IMR-90 (cell line): ENCODE results near the gene STIM1. TPM values are rescaled to one million over a fixed set of nuclear protein-coding genes. Genes with fewer than 3 reads are reported as not detected.
A peak's percentile ranks its signal among the peaks of the same experiment; 100 is the strongest.

Source experiments
- ATAC-seq: fragments of 200-7000 bp; cut with Tn5 transposase; 2 replicates; pipeline ENCODE4 v1.9.1; 2020; ENCODE audit warnings: low read depth, mild to moderate bottlenecking, moderate library complexity
- BruUV-seq: library from RNA; stranded (reverse); fragments of 400-500 nt; replicated peaks from 2 replicates; lab custom pipeline; 2021; lab: Mats Ljungman, UMichigan
- CTCF ChIA-PET: fragments of 300-600 bp; formaldehyde crosslinking; extraction: SDS; loops from one replicate; lab custom pipeline; 2021; ENCODE audit warnings: antibody characterized with exemption; lab: Yijun Ruan, JAX
- POLR2A ChIA-PET: fragments of 300-600 bp; sonication (Branson Sonifier 250); formaldehyde crosslinking; loops from one replicate; lab custom pipeline; 2022; ENCODE audit warnings: antibody characterized with exemption; ENCODE audit not compliant: unreplicated experiment; lab: Charles Lee
- DNase-seq: peaks from one replicate; pipeline ENCODE4 v3.0.0; 2013
- H2AFZ ChIP-seq: replicated peaks from 2 replicates; pipeline ENCODE3; 2013; ENCODE audit warnings: low read length, mild to moderate bottlenecking; ENCODE audit not compliant: poor library complexity
- H2AK5ac ChIP-seq: 2 replicates; pipeline ENCODE4 v1.6.1; 2013; ENCODE audit warnings: low read depth, low read length, inconsistent platforms
- H2AK9ac ChIP-seq: replicated peaks from 2 replicates; pipeline ENCODE3; 2013; ENCODE audit warnings: mild to moderate bottlenecking, low read depth, low read length, moderate library complexity; ENCODE audit not compliant: poor library complexity
- H2BK120ac ChIP-seq: 2 replicates; pipeline ENCODE4 v1.6.1; 2013; ENCODE audit warnings: low read depth, low read length, inconsistent platforms
- H2BK15ac ChIP-seq: 3 replicates; pipeline ENCODE4 v1.6.1; 2013; ENCODE audit warnings: low read depth, low read length, inconsistent platforms
- H2BK20ac ChIP-seq: 2 replicates; pipeline ENCODE4 v1.6.1; 2013; ENCODE audit warnings: low read depth, mild to moderate bottlenecking, inconsistent platforms, low read length, moderate library complexity
- H2BK5ac ChIP-seq: 2 replicates; pipeline ENCODE4 v1.6.1; 2013; ENCODE audit warnings: mild to moderate bottlenecking, low read depth, low read length, inconsistent platforms; ENCODE audit not compliant: poor library complexity, severe bottlenecking
- H3K14ac ChIP-seq: replicated peaks from 2 replicates; pipeline ENCODE4 v1.6.1; 2013; ENCODE audit warnings: low read depth, low read length, inconsistent platforms
- H3K18ac ChIP-seq: 2 replicates; pipeline ENCODE4 v1.6.1; 2013; ENCODE audit warnings: low read depth, low read length, control low read depth
- H3K23ac ChIP-seq: 2 replicates; pipeline ENCODE4 v1.6.1; 2013; ENCODE audit warnings: low read depth, low read length, inconsistent platforms
- H3K27ac ChIP-seq: 2 replicates; pipeline ENCODE4 v1.5.1; 2013; ENCODE audit warnings: mild to moderate bottlenecking, control low read depth, low read length; ENCODE audit not compliant: insufficient read depth
- H3K27me3 ChIP-seq: 2 replicates; pipeline ENCODE4 v1.6.1; 2013; ENCODE audit warnings: low read length; ENCODE audit not compliant: control insufficient read depth, insufficient read depth
- H3K36me3 ChIP-seq: 2 replicates; pipeline ENCODE4 v1.6.1; 2013; ENCODE audit warnings: low read length, mixed read lengths; ENCODE audit not compliant: control insufficient read depth, insufficient read depth
- H3K4ac ChIP-seq: 2 replicates; pipeline ENCODE4 v1.6.1; 2013; ENCODE audit warnings: low read depth, low read length, inconsistent platforms
- H3K4me1 ChIP-seq: 2 replicates; pipeline ENCODE4 v1.6.1; 2013; ENCODE audit warnings: low read length, mixed read lengths; ENCODE audit not compliant: control insufficient read depth, insufficient read depth
- H3K4me2 ChIP-seq: 2 replicates; pipeline ENCODE4 v1.6.1; 2013; ENCODE audit warnings: low read depth, mild to moderate bottlenecking, control low read depth, low read length, moderate library complexity
- H3K4me3 ChIP-seq: 2 replicates; pipeline ENCODE4 v1.5.1; 2013; ENCODE audit warnings: low read depth, mild to moderate bottlenecking, control low read depth, low read length, moderate library complexity; ENCODE audit not compliant: insufficient read depth
- H3K56ac ChIP-seq: 2 replicates; pipeline ENCODE4 v1.6.1; 2013; ENCODE audit warnings: low read length, inconsistent platforms; ENCODE audit not compliant: insufficient read depth; ENCODE audit errors: extremely low read depth
- H3K79me1 ChIP-seq, 2 experiments: 2 replicates each; pipeline ENCODE4 v1.6.1; 2013; ENCODE audit warnings: low read length in 2 of 2, inconsistent platforms in 1 of 2, low read depth in 1 of 2
- H3K9ac ChIP-seq: 2 replicates; pipeline ENCODE4 v1.6.1; 2013; ENCODE audit warnings: low read depth, low read length, control low read depth
- H3K9me1 ChIP-seq: 2 replicates; pipeline ENCODE4 v1.6.1; 2013; ENCODE audit warnings: low read length, inconsistent platforms; ENCODE audit not compliant: insufficient read depth
- H3K9me3 ChIP-seq: 2 replicates; pipeline ENCODE4 v1.6.1; 2013; ENCODE audit warnings: low read length; ENCODE audit not compliant: control insufficient read depth, insufficient read depth
- H4K20me1 ChIP-seq: 2 replicates; pipeline ENCODE4 v1.6.1; 2013; ENCODE audit warnings: low read length, inconsistent platforms; ENCODE audit not compliant: insufficient read depth
- H4K5ac ChIP-seq: 2 replicates; pipeline ENCODE4 v1.6.1; 2013; ENCODE audit warnings: mild to moderate bottlenecking, low read depth, low read length, control low read depth
- H4K8ac ChIP-seq, 2 experiments: 2 replicates each; pipeline ENCODE4 v1.6.1; 2013; ENCODE audit warnings: low read depth in 2 of 2, low read length in 2 of 2, control low read depth in 1 of 2, inconsistent platforms in 1 of 2
- H4K91ac ChIP-seq: 2 replicates; pipeline ENCODE4 v1.6.1; 2013; ENCODE audit warnings: low read depth, low read length, inconsistent platforms; ENCODE audit not compliant: insufficient read depth
- CTCF ChIP-seq: conservative IDR thresholded peaks from 2 replicates; pipeline ENCODE4 v1.5.1; 2012; ENCODE audit warnings: mild to moderate bottlenecking, low read depth, low read length, improper control_type of control experiment
- ELK1 ChIP-seq: fragments of 150-350 bp; IDR thresholded peaks from 2 replicates; pipeline ENCODE4 v1.6.1; 2016; ENCODE audit warnings: low read depth, mild to moderate bottlenecking, low read length, moderate library complexity, borderline replicate concordance
- FOS ChIP-seq: fragments of 150-350 bp; IDR thresholded peaks from 2 replicates; pipeline ENCODE4 v1.6.1; 2016; ENCODE audit warnings: low read depth, low read length
- NFE2L2 ChIP-seq: fragments of 150-350 bp; IDR thresholded peaks from 2 replicates; pipeline ENCODE4 v1.6.1; 2016; ENCODE audit warnings: low read depth, mild to moderate bottlenecking, low read length
- RAD21 ChIP-seq: IDR thresholded peaks from 2 replicates; pipeline ENCODE4 v1.6.1; 2012; ENCODE audit warnings: low read length, improper control_type of control experiment
- SMC3 ChIP-seq: fragments of 150-350 bp; IDR thresholded peaks from 2 replicates; pipeline ENCODE4 v1.6.1; 2016; ENCODE audit warnings: low read depth, mild to moderate bottlenecking, antibody characterized with exemption, low read length, moderate library complexity
- WGBS, 2 experiments: methylation state at CpG; one replicate each; pipeline versions ENCODE4 v1.1.5 to v1.1.7; 2013; ENCODE audit warnings: missing lambda C conversion rate in 2 of 2; ENCODE audit not compliant: insufficient read length in 1 of 2; ENCODE audit errors: extremely low coverage in 2 of 2; 5-methylcytosine and 5-hydroxymethylcytosine counted together
- dilution Hi-C: fragments of 300-500 bp; cut with HindIII; formaldehyde crosslinking; loops from one replicate; pipeline ENCODE4 v1.14.3; 2018; ENCODE audit warnings: low sequenced_read_pairs; ENCODE audit not compliant: unreplicated experiment
- in situ Hi-C: fragments of 300-500 bp; cut with MboI; formaldehyde crosslinking; loops from 3 replicates; pipeline ENCODE4 v1.14.3; 2019; ENCODE audit warnings: low sequenced_read_pairs, inconsistent platforms, mixed read lengths
- intact Hi-C: fragments of 100-400 bp; cut with micrococcal nuclease; formaldehyde crosslinking; loops from 2 replicates; pipeline ENCODE4 v1.10.0; 2022
- polyA plus RNA-seq, 3 experiments: library from polyadenylated mRNA; depleted of rRNA; stranded (reverse); fragments of >200 nt; gene quantifications; 2 replicates each; pipeline ENCODE4 v1.2.3, GENCODE V29; 2012; ENCODE audit warnings: low replicate concordance in 1 of 3
- total RNA-seq: library from RNA; depleted of rRNA; stranded (reverse); fragments of >200 nt; gene quantifications from 2 replicates; pipeline ENCODE4 v1.2.3, GENCODE V29; 2012

STIM1 gene
- total and polyA plus RNA-seq, 2 of the 4 experiments (the other 2 are of a cell fraction), result 17.9 to 23.0 TPM

GRCh38 chr11:3984896-3985295 is 129.4 kb downstream of the STIM1 start:
- Histone ChIP-seq H3K9me3 (no peaks in the 10 kb centered on the region), H2AK9ac (no peak overlapping the region), H4K8ac (no peak overlapping the region), H3K18ac (no peak overlapping the region), H4K91ac (no peak overlapping the region), H3K4me2 (no peak overlapping the region), H3K9me1 (no peaks in the 10 kb centered on the region), H3K4me3 (no peak overlapping the region), H3K36me3 (no peaks in the 10 kb centered on the region), H4K20me1 (no peaks in the 10 kb centered on the region), H3K4me1 (peaks cover 3% of the 10 kb centered on the region; the same call in 1 of the 2 replicates), H2AK5ac (no peak overlapping the region; the same call in 1 of the 2 replicates), H3K9ac (no peak overlapping the region), H2BK5ac (no peak overlapping the region), H3K4ac (no peak overlapping the region), H3K23ac (0 out of 2 replicates have a peak overlapping the region, but pooled peaks have one; percentile 34), H3K27ac (no peak overlapping the region), H2BK20ac (no peak overlapping the region), H4K5ac (no peak overlapping the region), H3K79me1 (no peaks in the 10 kb centered on the region), H2BK15ac (no peak overlapping the region), H2BK120ac (no peak overlapping the region), H3K27me3 (no peaks in the 10 kb centered on the region), H2AFZ (no peak overlapping the region), H3K14ac (no peak overlapping the region), H3K56ac (no peak overlapping the region)
- peak; percentile 17 for DNase-seq
- in situ Hi-C loops, result no loop called here
- POLR2A ChIA-PET, result interaction anchor here (0.6 kb wide), 1 partner anchor 35 kb away, joined by 3 read pairs; no protein-coding TSS in a partner anchor
- intact Hi-C loops, result loop anchor here (2.0 kb wide), 1 partner anchor 130 kb away; the partner anchor contains the start of gene STIM1
- dilution Hi-C loops, result no loop called here
- WGBS, 2 experiments, result no CpG with 5 or more reads among the region's 5 CpGs
- TF ChIP-seq NFE2L2, result no peak
- TF ChIP-seq ELK1, result no peak
- peak; percentile 29 for TF ChIP-seq CTCF
- no peak for TF ChIP-seq SMC3
- TF ChIP-seq RAD21, result peak; percentile 38
- no peak for TF ChIP-seq FOS
- no peak for ATAC-seq
- no TSS peak for BruUV-seq
- CTCF ChIA-PET, result no interaction called here
